K562 (cell line): ENCODE data around the gene ALAS2. TPM values are rescaled to one million over a fixed set of nuclear protein-coding genes. Genes with fewer than 3 reads are reported as not detected.
A peak's percentile ranks its signal among the peaks of the same experiment; 100 is the strongest.

Source experiments
- BRCA1 ChIP-seq, 2 experiments: fragments of 450-650 bp in 1 of 2; sonication (generic) in 1 of 2; formaldehyde crosslinking in 1 of 2; IDR thresholded peaks; 2 replicates each; pipeline versions ENCODE4 v1.5.0 to v1.6.1; 2017 to 2020; ENCODE audit warnings: mild to moderate bottlenecking in 1 of 2, missing genetic modification reagents in 1 of 2
- CBX2 ChIP-seq: fragments of 200-600 bp; sonication (generic); IDR thresholded peaks from one replicate; pipeline ENCODE4 v1.6.1; 2012; ENCODE audit warnings: mild to moderate bottlenecking, low read length, inconsistent platforms; ENCODE audit not compliant: insufficient read depth, poor library complexity, severe bottlenecking
- CBX5 ChIP-seq: IDR thresholded peaks from 2 replicates; pipeline ENCODE4 v1.6.1; 2014; ENCODE audit warnings: low read depth, borderline replicate concordance
- DNMT1 ChIP-seq: fragments of 450-650 bp; IDR thresholded peaks from 2 replicates; pipeline ENCODE4 v1.6.1; 2016; ENCODE audit warnings: antibody characterized with exemption, mild to moderate bottlenecking
- EHMT2 ChIP-seq: fragments of 450-650 bp; IDR thresholded peaks from 2 replicates; pipeline ENCODE4 v1.6.1; 2018; ENCODE audit warnings: antibody characterized with exemption
- ETV1 ChIP-seq: fragments of 450-650 bp; conservative IDR thresholded peaks from 2 replicates; pipeline ENCODE4 v1.6.1; 2016; ENCODE audit warnings: missing genetic modification characterization, control low read depth, low read depth, missing compliant biosample characterization
- EZH2 ChIP-seq: IDR thresholded peaks from 2 replicates; pipeline ENCODE4 v1.6.1; 2012; ENCODE audit warnings: low read depth, mild to moderate bottlenecking, inconsistent platforms, low read length, borderline replicate concordance
- FOXK1 ChIP-seq: sonication (generic); formaldehyde crosslinking; IDR thresholded peaks from 2 replicates; pipeline ENCODE4 v1.8.0; 2022; ENCODE audit warnings: missing genetic modification reagents, mild to moderate bottlenecking, borderline replicate concordance
- GATAD2B ChIP-seq: fragments of 450-650 bp; IDR thresholded peaks from 2 replicates; pipeline ENCODE4 v1.6.1; 2017; ENCODE audit warnings: mild to moderate bottlenecking, borderline replicate concordance
- HEY1 ChIP-seq: fragments of 250-450 bp; sonication (Bioruptor Pico); IDR thresholded peaks from 2 replicates; pipeline ENCODE4 v1.5.0; 2020; ENCODE audit warnings: mild to moderate bottlenecking, moderate library complexity, borderline replicate concordance
- MAFG ChIP-seq: fragments of 450-650 bp; conservative IDR thresholded peaks from 2 replicates; pipeline ENCODE4 v1.6.1; 2016; ENCODE audit warnings: missing genetic modification characterization, missing compliant biosample characterization
- PHF20 ChIP-seq: fragments of 450-650 bp; IDR thresholded peaks from 2 replicates; pipeline ENCODE4 v1.6.1; 2018; ENCODE audit not compliant: partially characterized antibody
- SP2 ChIP-seq: IDR thresholded peaks from 2 replicates; pipeline ENCODE4 v1.6.1; 2011; ENCODE audit warnings: mild to moderate bottlenecking, low read depth, low read length, moderate library complexity; ENCODE audit not compliant: poor library complexity, severe bottlenecking; ENCODE audit errors: extremely low read depth
- TAL1 ChIP-seq: fragments of 450-650 bp; IDR thresholded peaks from 2 replicates; pipeline ENCODE4 v1.6.1; 2016; ENCODE audit warnings: mild to moderate bottlenecking
- YBX1 ChIP-seq: fragments of 450-650 bp; IDR thresholded peaks from 2 replicates; pipeline ENCODE4 v1.7.1; 2016; ENCODE audit warnings: mild to moderate bottlenecking
- ZNF217 ChIP-seq: sonication (generic); formaldehyde crosslinking; IDR thresholded peaks from 2 replicates; pipeline ENCODE4 v1.8.0; 2022; ENCODE audit warnings: mild to moderate bottlenecking, missing genetic modification reagents
- ZNF395 ChIP-seq: fragments of 200-800 bp; sonication (Bioruptor generic); IDR thresholded peaks from 2 replicates; pipeline ENCODE4 v1.6.1; 2017; ENCODE audit warnings: missing genetic modification characterization, missing compliant biosample characterization
- ZNF57 ChIP-seq: fragments of 450-650 bp; formaldehyde crosslinking; IDR thresholded peaks from 2 replicates; pipeline ENCODE4 v1.4.0; 2020; ENCODE audit warnings: mild to moderate bottlenecking, moderate library complexity
- ZSCAN32 ChIP-seq: fragments of 450-650 bp; formaldehyde crosslinking; IDR thresholded peaks from 2 replicates; pipeline ENCODE4 v1.4.0; 2020; ENCODE audit warnings: mild to moderate bottlenecking, moderate library complexity
- polyA plus RNA-seq, 8 experiments: library from polyadenylated mRNA; depleted of rRNA in 4 of 8; stranded (reverse) in 5 of 8; unstranded in 3 of 8; fragments of >200 nt; fragmentation: Nextera tagmentation in 2 of 8; fragmentation: Illumina TruSeq in 1 of 8; extraction: Ambion mirVana in 2 of 8; extraction: Trizol in 1 of 8; gene quantifications; 2 replicates each; pipeline versions ENCODE4 v1.2.1 to v1.2.3, GENCODE V29; 2011 to 2014; ENCODE audit warnings: inconsistent platforms in 1 of 8, missing spikeins in 1 of 8
- total RNA-seq, 7 experiments: library from RNA; depleted of rRNA in 6 of 7; stranded (reverse); fragments of >200 nt in 6 of 7; fragmentation: Illumina TruSeq in 2 of 7; extraction: Trizol in 2 of 7; gene quantifications; 2 replicates each; pipeline versions ENCODE4 v1.2.1 to v1.2.3, GENCODE V29; 2011 to 2021; ENCODE audit warnings: low replicate concordance in 1 of 7
- TF ChIP-seq, protein P1 (sequence below): fragments of 250-450 bp; sonication (Bioruptor Pico); IDR thresholded peaks from 2 replicates; pipeline ENCODE4 v1.4.0; 2020

ALAS2 gene
- total and polyA plus RNA-seq, 9 of the 15 experiments (the other 6 are each of a cell fraction or from before 2014, with no cell fraction given), result 14.6 to 101 (median 33.4) TPM

DNA sequence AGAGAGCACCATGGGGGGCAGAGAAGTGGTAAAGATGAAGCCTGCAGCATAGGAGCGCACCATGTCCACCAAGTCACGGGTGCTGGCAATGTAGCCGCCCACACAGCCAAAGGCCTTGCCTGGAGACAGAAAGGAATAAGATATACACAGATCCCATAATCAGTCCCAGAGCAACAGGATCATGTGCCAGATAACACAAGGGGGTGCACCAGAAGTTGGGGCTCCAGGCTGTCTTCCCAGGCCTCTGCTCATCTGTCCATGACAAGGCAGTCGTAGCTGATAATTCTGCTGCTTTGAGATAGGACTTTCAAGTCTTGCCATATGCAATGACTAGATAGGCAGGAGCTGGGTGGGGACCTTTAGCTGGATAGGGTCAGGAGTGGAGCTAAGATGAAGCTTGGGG is 15.9 kb downstream of the ALAS2 start (continued):
- TF ChIP-seq ZNF57, result no peak
- TF ChIP-seq ZNF217 (CRISPR knock-in tag), result no peak
- no peak for TF ChIP-seq FOXK1
- TF ChIP-seq ZSCAN32 (CRISPR knock-in tag), result no peak
- peak; percentile 98 for TF ChIP-seq TAL1
- peak; percentile 21; the same call in 1 of the 2 replicates for TF ChIP-seq GATAD2B
- TF ChIP-seq BRCA1 (IDR thresholded peaks at IDR 0.05), result no peak
- TF ChIP-seq BRCA1 (CRISPR knock-in tag; IDR thresholded peaks at IDR 0.05), result no peak
- TF ChIP-seq, protein P1, sequence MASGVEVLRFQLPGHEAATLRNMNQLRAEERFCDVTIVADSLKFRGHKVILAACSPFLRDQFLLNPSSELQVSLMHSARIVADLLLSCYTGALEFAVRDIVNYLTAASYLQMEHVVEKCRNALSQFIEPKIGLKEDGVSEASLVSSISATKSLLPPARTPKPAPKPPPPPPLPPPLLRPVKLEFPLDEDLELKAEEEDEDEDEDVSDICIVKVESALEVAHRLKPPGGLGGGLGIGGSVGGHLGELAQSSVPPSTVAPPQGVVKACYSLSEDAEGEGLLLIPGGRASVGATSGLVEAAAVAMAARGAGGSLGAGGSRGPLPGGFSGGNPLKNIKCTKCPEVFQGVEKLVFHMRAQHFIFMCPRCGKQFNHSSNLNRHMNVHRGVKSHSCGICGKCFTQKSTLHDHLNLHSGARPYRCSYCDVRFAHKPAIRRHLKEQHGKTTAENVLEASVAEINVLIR (CRISPR knock-in tag), result no peak
- TF ChIP-seq DNMT1, result no peak
- no peak for TF ChIP-seq YBX1
- TF ChIP-seq EHMT2, result peak; percentile 53
- no peak for TF ChIP-seq PHF20
- TF ChIP-seq HEY1 (CRISPR knock-in tag), result no peak
- TF ChIP-seq ETV1, result no peak
- peak; percentile 61; the same call in 1 of the 2 replicates for TF ChIP-seq MAFG (tag)
- TF ChIP-seq SP2, result no peak
- TF ChIP-seq EZH2, result no peak
- no peak for TF ChIP-seq CBX2
- no peak for TF ChIP-seq CBX5
- TF ChIP-seq ZNF395 (CRISPR knock-in tag), result peak; percentile 76; the same call in 1 of the 2 replicates
